OCI-LY1 (cell line): ENCODE results near the gene C3orf62.

Source experiments
- EZH2 ChIP-seq: fragments of 200-600 bp; sonication (generic), shearing (Covaris generic); IDR thresholded peaks from 2 replicates; pipeline ENCODE4 v1.8.0; 2017; ENCODE audit warnings: borderline replicate concordance, mixed run types, mild to moderate bottlenecking, antibody characterized with exemption, low read length, moderate library complexity, mixed read lengths
- TF ChIP-seq, protein P1 (sequence below): fragments of 200-600 bp; sonication (generic), shearing (Covaris generic); IDR thresholded peaks from 2 replicates; pipeline ENCODE4 v1.5.1; 2017; ENCODE audit warnings: mild to moderate bottlenecking, antibody characterized with exemption, low read length, moderate library complexity, mixed read lengths

GRCh38 chr3:49273825-49274532 is 3.1 kb downstream of the C3orf62 start:
- TF ChIP-seq, protein P1, sequence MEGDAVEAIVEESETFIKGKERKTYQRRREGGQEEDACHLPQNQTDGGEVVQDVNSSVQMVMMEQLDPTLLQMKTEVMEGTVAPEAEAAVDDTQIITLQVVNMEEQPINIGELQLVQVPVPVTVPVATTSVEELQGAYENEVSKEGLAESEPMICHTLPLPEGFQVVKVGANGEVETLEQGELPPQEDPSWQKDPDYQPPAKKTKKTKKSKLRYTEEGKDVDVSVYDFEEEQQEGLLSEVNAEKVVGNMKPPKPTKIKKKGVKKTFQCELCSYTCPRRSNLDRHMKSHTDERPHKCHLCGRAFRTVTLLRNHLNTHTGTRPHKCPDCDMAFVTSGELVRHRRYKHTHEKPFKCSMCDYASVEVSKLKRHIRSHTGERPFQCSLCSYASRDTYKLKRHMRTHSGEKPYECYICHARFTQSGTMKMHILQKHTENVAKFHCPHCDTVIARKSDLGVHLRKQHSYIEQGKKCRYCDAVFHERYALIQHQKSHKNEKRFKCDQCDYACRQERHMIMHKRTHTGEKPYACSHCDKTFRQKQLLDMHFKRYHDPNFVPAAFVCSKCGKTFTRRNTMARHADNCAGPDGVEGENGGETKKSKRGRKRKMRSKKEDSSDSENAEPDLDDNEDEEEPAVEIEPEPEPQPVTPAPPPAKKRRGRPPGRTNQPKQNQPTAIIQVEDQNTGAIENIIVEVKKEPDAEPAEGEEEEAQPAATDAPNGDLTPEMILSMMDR = no peak
- TF ChIP-seq EZH2 = no peak
